Measurements from ENCODE around the gene FBXW2.

- TF ChIP-seq EZH2 (IDR thresholded peaks at IDR 0.05) (no peak), POLR2AphosphoS5 (IDR thresholded peaks at IDR 0.05; ENCODE audit: borderline replicate concordance, low read depth, low read length) (no peak), FOXP2 (optimal IDR thresholded peaks at IDR 0.05; ENCODE audit: control extremely low read depth, extremely low read length, insufficient read depth) (no peak)
Measured at GRCh38 chr9:120711841-120712538, 81.2 kb downstream of the FBXW2 start.
